MM.1S (cell line): ENCODE results near the gene PIEZO1.

ENCODE experiments used
- EZH2 ChIP-seq: fragments of 300-600 bp; sonication (generic); optimal IDR thresholded peaks from 2 replicates; pipeline ENCODE3; 2017; ENCODE audit warnings: low read depth, mild to moderate bottlenecking, antibody characterized with exemption, low read length, mixed read lengths
- TF ChIP-seq, protein P1 (sequence below): fragments of 300-600 bp; sonication (generic); IDR thresholded peaks from 2 replicates; pipeline ENCODE4 v1.5.1; 2016; ENCODE audit warnings: antibody characterized with exemption, low read length, mixed read lengths

DNA sequence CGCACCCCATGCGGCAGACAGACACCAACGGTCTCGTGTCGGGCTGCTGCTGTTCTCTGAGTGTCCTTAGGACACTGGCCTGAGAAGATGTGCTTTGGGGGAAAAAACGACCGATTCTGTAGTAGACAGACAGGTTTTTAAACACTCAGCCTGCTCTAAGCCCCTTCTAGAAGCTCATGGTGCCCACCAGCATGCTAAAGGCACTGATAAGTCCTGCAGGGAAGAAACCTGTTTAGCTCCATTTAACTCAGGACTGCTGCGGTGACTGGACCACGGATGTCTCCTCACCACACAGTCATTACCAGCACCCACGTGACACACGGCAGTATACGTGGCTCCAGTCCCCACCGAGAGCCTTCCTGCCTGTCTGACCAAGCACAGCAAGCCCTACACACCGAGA is 45.8 kb upstream of the PIEZO1 start:
- TF ChIP-seq, protein P1, sequence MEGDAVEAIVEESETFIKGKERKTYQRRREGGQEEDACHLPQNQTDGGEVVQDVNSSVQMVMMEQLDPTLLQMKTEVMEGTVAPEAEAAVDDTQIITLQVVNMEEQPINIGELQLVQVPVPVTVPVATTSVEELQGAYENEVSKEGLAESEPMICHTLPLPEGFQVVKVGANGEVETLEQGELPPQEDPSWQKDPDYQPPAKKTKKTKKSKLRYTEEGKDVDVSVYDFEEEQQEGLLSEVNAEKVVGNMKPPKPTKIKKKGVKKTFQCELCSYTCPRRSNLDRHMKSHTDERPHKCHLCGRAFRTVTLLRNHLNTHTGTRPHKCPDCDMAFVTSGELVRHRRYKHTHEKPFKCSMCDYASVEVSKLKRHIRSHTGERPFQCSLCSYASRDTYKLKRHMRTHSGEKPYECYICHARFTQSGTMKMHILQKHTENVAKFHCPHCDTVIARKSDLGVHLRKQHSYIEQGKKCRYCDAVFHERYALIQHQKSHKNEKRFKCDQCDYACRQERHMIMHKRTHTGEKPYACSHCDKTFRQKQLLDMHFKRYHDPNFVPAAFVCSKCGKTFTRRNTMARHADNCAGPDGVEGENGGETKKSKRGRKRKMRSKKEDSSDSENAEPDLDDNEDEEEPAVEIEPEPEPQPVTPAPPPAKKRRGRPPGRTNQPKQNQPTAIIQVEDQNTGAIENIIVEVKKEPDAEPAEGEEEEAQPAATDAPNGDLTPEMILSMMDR = no peak
- TF ChIP-seq EZH2 = no peak
